ENCODE measurements around the gene QRFPR.

QRFPR gene

GRCh38 chr4:121344098-121344497 is 36.7 kb downstream of the QRFPR start:
- no peak overlapping the region for H2AFZ ChIP-seq (ENCODE audit: low read depth, low read length, severe bottlenecking)
- no peak overlapping the region for H3K4me3 ChIP-seq (ENCODE audit: insufficient read depth, low read length, poor library complexity, severe bottlenecking)
- H3K27ac ChIP-seq (ENCODE audit: low read depth, low read length) = no peak overlapping the region
- H3K36me3 ChIP-seq (ENCODE audit: low read length) = no peaks in the 10 kb centered on the region
- H3K9ac ChIP-seq (ENCODE audit: low read length) = no peak overlapping the region
- no peaks in the 10 kb centered on the region for H3K79me2 ChIP-seq (ENCODE audit: insufficient read depth, low read length)
- H3K9me2 ChIP-seq (replicated peaks; ENCODE audit: insufficient read depth, low read length) = no peaks in the 10 kb centered on the region
- H3F3A ChIP-seq (ENCODE audit: insufficient read depth) = no peaks in the 10 kb centered on the region
- H3K27me3 ChIP-seq (ENCODE audit: low read length) = no peaks in the 10 kb centered on the region
- no peak overlapping the region for H3K4me2 ChIP-seq (ENCODE audit: low read depth, low read length, poor library complexity, severe bottlenecking)
- TF ChIP-seq, protein P1, sequence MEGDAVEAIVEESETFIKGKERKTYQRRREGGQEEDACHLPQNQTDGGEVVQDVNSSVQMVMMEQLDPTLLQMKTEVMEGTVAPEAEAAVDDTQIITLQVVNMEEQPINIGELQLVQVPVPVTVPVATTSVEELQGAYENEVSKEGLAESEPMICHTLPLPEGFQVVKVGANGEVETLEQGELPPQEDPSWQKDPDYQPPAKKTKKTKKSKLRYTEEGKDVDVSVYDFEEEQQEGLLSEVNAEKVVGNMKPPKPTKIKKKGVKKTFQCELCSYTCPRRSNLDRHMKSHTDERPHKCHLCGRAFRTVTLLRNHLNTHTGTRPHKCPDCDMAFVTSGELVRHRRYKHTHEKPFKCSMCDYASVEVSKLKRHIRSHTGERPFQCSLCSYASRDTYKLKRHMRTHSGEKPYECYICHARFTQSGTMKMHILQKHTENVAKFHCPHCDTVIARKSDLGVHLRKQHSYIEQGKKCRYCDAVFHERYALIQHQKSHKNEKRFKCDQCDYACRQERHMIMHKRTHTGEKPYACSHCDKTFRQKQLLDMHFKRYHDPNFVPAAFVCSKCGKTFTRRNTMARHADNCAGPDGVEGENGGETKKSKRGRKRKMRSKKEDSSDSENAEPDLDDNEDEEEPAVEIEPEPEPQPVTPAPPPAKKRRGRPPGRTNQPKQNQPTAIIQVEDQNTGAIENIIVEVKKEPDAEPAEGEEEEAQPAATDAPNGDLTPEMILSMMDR (IDR thresholded peaks at IDR 0.05; ENCODE audit: insufficient read depth, low read length, poor library complexity, severe bottlenecking) = no peak
- TF ChIP-seq EZH2phosphoT487 (conservative IDR thresholded peaks at IDR 0.05; ENCODE audit: low read length) = no peak
- H4K20me1 ChIP-seq (ENCODE audit: low read depth, low read length) = no peaks in the 10 kb centered on the region
- no peaks in the 10 kb centered on the region for H3K9me3 ChIP-seq (ENCODE audit: insufficient read depth, low read length)

DNA sequence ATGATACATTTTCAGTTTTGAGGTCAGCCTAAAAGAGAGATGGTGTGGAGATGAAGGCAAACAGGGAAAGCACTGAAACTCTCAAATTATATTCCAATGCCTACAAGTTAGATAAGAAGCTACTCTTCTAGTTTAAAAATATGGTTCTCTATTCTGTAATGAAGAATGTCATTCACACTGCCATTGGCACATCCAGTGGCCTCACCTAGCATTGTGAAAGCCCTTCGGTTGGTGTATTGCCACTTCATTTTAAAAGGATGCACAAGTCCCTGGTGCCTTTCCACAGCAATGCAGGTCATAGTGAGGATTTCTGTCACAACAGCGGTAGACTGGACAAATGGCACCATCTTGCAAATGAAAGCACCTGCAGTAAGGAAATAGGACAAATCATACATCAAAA is 40.6 kb downstream of the QRFPR start:
- no peaks in the 10 kb centered on the region for H3K27me3 ChIP-seq (ENCODE audit: low read length)
- no peak overlapping the region for H3K27ac ChIP-seq (ENCODE audit: low read depth, low read length)
- H3F3A ChIP-seq (ENCODE audit: insufficient read depth) = no peaks in the 10 kb centered on the region
- H3K36me3 ChIP-seq (ENCODE audit: low read length) = no peaks in the 10 kb centered on the region
- TF ChIP-seq, protein P1 (IDR thresholded peaks at IDR 0.05; ENCODE audit: insufficient read depth, low read length, poor library complexity, severe bottlenecking) = no peak
- no peak for TF ChIP-seq EZH2phosphoT487 (conservative IDR thresholded peaks at IDR 0.05; ENCODE audit: low read length)
- no peak overlapping the region for H3K4me3 ChIP-seq (ENCODE audit: insufficient read depth, low read length, poor library complexity, severe bottlenecking)
- H3K4me2 ChIP-seq (ENCODE audit: low read depth, low read length, poor library complexity, severe bottlenecking) = no peak overlapping the region
- no peaks in the 10 kb centered on the region for H3K79me2 ChIP-seq (ENCODE audit: insufficient read depth, low read length)
- no peaks in the 10 kb centered on the region for H4K20me1 ChIP-seq (ENCODE audit: low read depth, low read length)
- H3K9me2 ChIP-seq (replicated peaks; ENCODE audit: insufficient read depth, low read length) = no peaks in the 10 kb centered on the region
- H3K9me3 ChIP-seq (ENCODE audit: insufficient read depth, low read length) = no peaks in the 10 kb centered on the region
- H2AFZ ChIP-seq (ENCODE audit: low read depth, low read length, severe bottlenecking) = no peak overlapping the region
- no peak overlapping the region for H3K9ac ChIP-seq (ENCODE audit: low read length)

DNA sequence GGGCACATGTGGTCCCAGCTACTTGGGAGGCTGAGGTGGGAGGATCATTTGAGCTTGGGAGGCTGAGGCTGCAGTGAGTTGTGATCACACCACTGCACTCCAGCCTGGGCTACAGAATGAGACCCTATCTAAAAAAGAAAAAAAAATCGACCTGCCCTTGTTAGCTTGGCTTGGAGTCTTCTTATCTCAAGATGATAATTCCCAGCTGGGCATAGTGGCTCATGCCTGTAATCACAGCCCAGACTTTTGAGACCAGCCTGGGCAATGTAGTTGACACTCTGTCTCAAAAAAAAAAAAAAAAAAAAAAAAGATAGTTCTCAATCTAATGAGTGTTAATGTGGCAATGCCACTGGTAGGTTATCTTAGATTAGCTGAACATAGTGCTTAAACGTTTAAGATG is 41.0 kb downstream of the QRFPR start:
- H3K79me2 ChIP-seq (ENCODE audit: insufficient read depth, low read length) = no peaks in the 10 kb centered on the region
- H3K27ac ChIP-seq (ENCODE audit: low read depth, low read length) = no peak overlapping the region
- H3K4me2 ChIP-seq (ENCODE audit: low read depth, low read length, poor library complexity, severe bottlenecking) = no peak overlapping the region
- TF ChIP-seq EZH2phosphoT487 (conservative IDR thresholded peaks at IDR 0.05; ENCODE audit: low read length) = no peak
- TF ChIP-seq, protein P1 (IDR thresholded peaks at IDR 0.05; ENCODE audit: insufficient read depth, low read length, poor library complexity, severe bottlenecking) = no peak
- no peak overlapping the region for H3K4me3 ChIP-seq (ENCODE audit: insufficient read depth, low read length, poor library complexity, severe bottlenecking)
- no peaks in the 10 kb centered on the region for H3F3A ChIP-seq (ENCODE audit: insufficient read depth)
- H3K9me3 ChIP-seq (ENCODE audit: insufficient read depth, low read length) = no peaks in the 10 kb centered on the region
- no peak overlapping the region for H2AFZ ChIP-seq (ENCODE audit: low read depth, low read length, severe bottlenecking)
- H3K9me2 ChIP-seq (replicated peaks; ENCODE audit: insufficient read depth, low read length) = no peaks in the 10 kb centered on the region
- no peaks in the 10 kb centered on the region for H3K36me3 ChIP-seq (ENCODE audit: low read length)
- H4K20me1 ChIP-seq (ENCODE audit: low read depth, low read length) = no peaks in the 10 kb centered on the region
- H3K9ac ChIP-seq (ENCODE audit: low read length) = no peak overlapping the region
- no peaks in the 10 kb centered on the region for H3K27me3 ChIP-seq (ENCODE audit: low read length)

Data from SU-DHL-6 (cell line).